Liver (tissue), 3 donors: ENCODE results near the gene TMEM204.

Experiments used
- CTCF ChIP-seq: fragments of 150-350 bp; IDR thresholded peaks from 2 replicates; pipeline ENCODE4 v1.5.1; 2017; ENCODE audit warnings: improper control_type of control experiment, low read depth, low read length; ENCODE audit not compliant: missing input control
- MAX ChIP-seq: IDR thresholded peaks from 2 replicates; pipeline ENCODE4 v1.6.1; 2016; ENCODE audit warnings: antibody characterized with exemption
- RAD21 ChIP-seq, 2 donors: IDR thresholded peaks; 2 replicates each; pipeline ENCODE4 v1.6.1; 2016; ENCODE audit warnings: antibody characterized with exemption in 2 of 2, mild to moderate bottlenecking in 2 of 2
- REST ChIP-seq: IDR thresholded peaks from 2 replicates; pipeline ENCODE4 v1.6.1; 2016; ENCODE audit warnings: antibody characterized with exemption, mild to moderate bottlenecking
- donor health status: healthy.
- donor health status: healthy.

- TF ChIP-seq CTCF (no peak), RAD21 (IDR thresholded peaks at IDR 0.05) (no peak), MAX (no peak), REST (no peak)
These were observed 5.5 kb downstream of the TMEM204 start for GRCh38 chr16:1538804-1539520.
